Astrocyte (in vitro differentiated cells and primary cell): ENCODE measurements around the gene GALNT2. TPM values are rescaled to one million over a fixed set of nuclear protein-coding genes. Genes with fewer than 3 reads are reported as not detected.

Source experiments
- DNase-seq: peaks from one replicate; pipeline ENCODE4 v3.0.0-alpha.2; 2010; ENCODE audit warnings: low read depth
- FAIRE-seq: peaks from 2 replicates; lab custom pipeline; 2011; peaks lifted over from hg19 to GRCh38; lab: Jason Lieb, UNC
- H2AFZ ChIP-seq: 2 replicates; pipeline ENCODE4 v1.6.0; 2012; ENCODE audit warnings: low read depth, low read length, inconsistent platforms
- H3K27ac ChIP-seq: 2 replicates; pipeline ENCODE4 v1.5.1; 2011; ENCODE audit warnings: low read depth, low read length, inconsistent platforms
- H3K27me3 ChIP-seq: 2 replicates; pipeline ENCODE4 v1.6.0; 2011; ENCODE audit warnings: low read length, inconsistent platforms; ENCODE audit not compliant: insufficient read depth
- H3K36me3 ChIP-seq: 2 replicates; pipeline ENCODE4 v1.5.1; 2011; ENCODE audit warnings: low read length, inconsistent platforms; ENCODE audit not compliant: insufficient read depth
- H3K4me1 ChIP-seq: 2 replicates; pipeline ENCODE4 v1.5.1; 2011; ENCODE audit warnings: low read length, inconsistent platforms; ENCODE audit not compliant: insufficient read depth
- H3K4me2 ChIP-seq: 2 replicates; pipeline ENCODE4 v1.6.0; 2012; ENCODE audit warnings: low read length, inconsistent platforms
- H3K4me3 ChIP-seq: 2 replicates; pipeline ENCODE4 v1.5.1; 2011; ENCODE audit warnings: low read depth, mild to moderate bottlenecking, low read length, inconsistent platforms; ENCODE audit not compliant: insufficient read depth
- H3K79me2 ChIP-seq: 2 replicates; pipeline ENCODE4 v1.6.0; 2012; ENCODE audit warnings: mild to moderate bottlenecking, low read length, inconsistent platforms; ENCODE audit not compliant: insufficient read depth
- H3K9ac ChIP-seq: 2 replicates; pipeline ENCODE4 v1.6.0; 2012; ENCODE audit warnings: mild to moderate bottlenecking, low read length, inconsistent platforms
- H3K9me3 ChIP-seq: 2 replicates; pipeline ENCODE4 v1.5.1; 2012; ENCODE audit warnings: low read depth, mild to moderate bottlenecking, low read length, inconsistent platforms; ENCODE audit not compliant: insufficient read depth
- H4K20me1 ChIP-seq: 2 replicates; pipeline ENCODE4 v1.6.0; 2012; ENCODE audit warnings: low read length, inconsistent platforms; ENCODE audit not compliant: insufficient read depth
- H3K27ac Mint-ChIP-seq: one replicate; pipeline ENCODE4 v1.8.0; 2021; ENCODE audit warnings: mild to moderate bottlenecking, mixed read lengths; ENCODE audit not compliant: unreplicated experiment
- H3K27me3 Mint-ChIP-seq: one replicate; pipeline ENCODE4 v1.8.0; 2021; ENCODE audit warnings: low read depth, mixed read lengths; ENCODE audit not compliant: unreplicated experiment
- H3K36me3 Mint-ChIP-seq: one replicate; pipeline ENCODE4 v1.8.0; 2021; ENCODE audit warnings: low read depth, mixed read lengths; ENCODE audit not compliant: unreplicated experiment
- H3K4me1 Mint-ChIP-seq: one replicate; pipeline ENCODE4 v1.8.0; 2021; ENCODE audit warnings: low read depth, mixed read lengths; ENCODE audit not compliant: unreplicated experiment
- H3K4me3 Mint-ChIP-seq: one replicate; pipeline ENCODE4 v1.8.0; 2021; ENCODE audit warnings: mild to moderate bottlenecking, moderate library complexity, mixed read lengths; ENCODE audit not compliant: unreplicated experiment
- H3K9me3 Mint-ChIP-seq: one replicate; pipeline ENCODE4 v1.8.0; 2021; ENCODE audit warnings: mild to moderate bottlenecking, mixed read lengths; ENCODE audit not compliant: unreplicated experiment
- EZH2 ChIP-seq: IDR thresholded peaks from 2 replicates; pipeline ENCODE4 v1.6.1; 2012; ENCODE audit warnings: mild to moderate bottlenecking, low read length, inconsistent platforms; ENCODE audit not compliant: insufficient read depth
- total RNA-seq: library from RNA; stranded (reverse); gene quantifications from 2 replicates; pipeline ENCODE4 v1.2.1, GENCODE V29; 2021
- TF ChIP-seq, protein P1 (sequence below): IDR thresholded peaks from 2 replicates; pipeline ENCODE4 v1.5.1; 2011; ENCODE audit warnings: low read depth, mild to moderate bottlenecking, inconsistent platforms, low read length, moderate library complexity; ENCODE audit not compliant: insufficient read depth

The GALNT2 gene
- total RNA-seq, 1 donor from 2014 or later: 507 TPM

DNA sequence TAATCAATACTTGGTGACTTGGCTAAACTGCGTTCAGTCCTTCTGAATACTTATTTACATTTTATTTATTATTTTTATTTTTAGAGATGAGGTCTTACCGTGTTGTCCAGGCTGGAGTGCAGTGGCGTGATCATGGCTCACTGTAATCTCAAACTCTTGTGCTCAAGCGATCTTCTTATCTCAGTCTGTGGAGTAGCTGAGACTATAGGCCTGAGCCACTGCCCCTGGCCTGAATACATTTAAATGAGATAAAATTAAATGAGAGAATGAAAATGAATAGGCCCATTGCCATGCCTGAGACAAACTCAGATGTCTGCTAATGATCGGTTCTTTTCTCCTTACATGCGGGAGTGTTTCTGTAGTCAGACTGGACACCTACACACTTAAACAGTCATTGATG lies 86.0 kb downstream of the GALNT2 start:
- FAIRE-seq (no peak), DNase-seq (no peak)
- Histone ChIP-seq H3K9me3 (no peaks in the 10 kb centered on the region), H3K4me1 (peaks cover 23% of the 10 kb centered on the region), H3K4me2 (peak overlapping the region; percentile 63), H3K9ac (peak overlapping the region; percentile 39), H3K27me3 (no peaks in the 10 kb centered on the region), H4K20me1 (peaks cover 78% of the 10 kb centered on the region), H2AFZ (no peak overlapping the region), H3K36me3 (no peaks in the 10 kb centered on the region), H3K4me3 (no peak overlapping the region), H3K27ac (no peak overlapping the region), H3K79me2 (peaks cover 92% of the 10 kb centered on the region)
- no peak for TF ChIP-seq EZH2
- TF ChIP-seq, protein P1, sequence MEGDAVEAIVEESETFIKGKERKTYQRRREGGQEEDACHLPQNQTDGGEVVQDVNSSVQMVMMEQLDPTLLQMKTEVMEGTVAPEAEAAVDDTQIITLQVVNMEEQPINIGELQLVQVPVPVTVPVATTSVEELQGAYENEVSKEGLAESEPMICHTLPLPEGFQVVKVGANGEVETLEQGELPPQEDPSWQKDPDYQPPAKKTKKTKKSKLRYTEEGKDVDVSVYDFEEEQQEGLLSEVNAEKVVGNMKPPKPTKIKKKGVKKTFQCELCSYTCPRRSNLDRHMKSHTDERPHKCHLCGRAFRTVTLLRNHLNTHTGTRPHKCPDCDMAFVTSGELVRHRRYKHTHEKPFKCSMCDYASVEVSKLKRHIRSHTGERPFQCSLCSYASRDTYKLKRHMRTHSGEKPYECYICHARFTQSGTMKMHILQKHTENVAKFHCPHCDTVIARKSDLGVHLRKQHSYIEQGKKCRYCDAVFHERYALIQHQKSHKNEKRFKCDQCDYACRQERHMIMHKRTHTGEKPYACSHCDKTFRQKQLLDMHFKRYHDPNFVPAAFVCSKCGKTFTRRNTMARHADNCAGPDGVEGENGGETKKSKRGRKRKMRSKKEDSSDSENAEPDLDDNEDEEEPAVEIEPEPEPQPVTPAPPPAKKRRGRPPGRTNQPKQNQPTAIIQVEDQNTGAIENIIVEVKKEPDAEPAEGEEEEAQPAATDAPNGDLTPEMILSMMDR: no peak
- no peaks in the 10 kb centered on the region for H3K27me3 Mint-ChIP-seq
- H3K27ac Mint-ChIP-seq: no peak overlapping the region
- H3K4me1 Mint-ChIP-seq: peaks cover 72% of the 10 kb centered on the region
- no peak overlapping the region for H3K4me3 Mint-ChIP-seq
- H3K36me3 Mint-ChIP-seq: peaks cover 10% of the 10 kb centered on the region
- H3K9me3 Mint-ChIP-seq: no peaks in the 10 kb centered on the region

DNA sequence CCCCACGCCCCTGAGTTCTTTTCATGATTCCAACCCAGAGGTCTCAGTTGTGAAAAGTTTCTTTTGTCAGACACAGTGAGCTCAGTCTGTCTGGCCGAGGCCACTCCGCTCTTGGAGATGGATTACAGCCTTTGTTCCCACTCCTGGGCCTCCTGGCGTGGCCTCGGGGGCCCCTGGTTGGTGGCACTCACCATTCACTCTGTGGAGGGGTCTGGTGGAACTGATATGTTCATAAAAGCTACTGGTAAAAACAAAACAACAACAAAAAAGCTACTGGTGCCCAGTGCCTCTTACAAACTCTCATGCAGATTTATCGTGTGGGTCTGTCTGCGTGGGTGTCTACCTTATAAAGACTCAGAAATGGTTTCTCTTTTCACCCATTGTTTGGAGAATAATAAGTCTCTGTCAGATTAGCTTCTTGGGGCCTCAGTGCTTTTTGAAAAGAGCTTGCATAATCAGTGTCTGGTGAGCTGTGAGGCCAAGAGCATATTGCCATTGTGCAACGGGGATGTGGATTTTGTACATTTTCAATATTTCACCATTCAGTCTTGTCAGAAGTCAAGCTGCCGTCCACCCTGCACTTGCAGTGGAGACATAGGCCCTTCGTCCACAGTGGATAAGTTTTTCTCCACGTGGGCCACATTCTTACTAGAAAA lies 86.7 kb downstream of the GALNT2 start:
- H4K20me1 ChIP-seq: peaks cover 82% of the 10 kb centered on the region
- H3K9me3 Mint-ChIP-seq: no peaks in the 10 kb centered on the region
- no peak overlapping the region for H3K4me3 ChIP-seq
- peaks cover 10% of the 10 kb centered on the region for H3K36me3 Mint-ChIP-seq
- no peak for FAIRE-seq
- peaks cover 28% of the 10 kb centered on the region for H3K4me1 ChIP-seq
- peak; percentile 72 for DNase-seq
- no peak overlapping the region for H2AFZ ChIP-seq
- H3K27me3 ChIP-seq: no peaks in the 10 kb centered on the region
- H3K4me3 Mint-ChIP-seq: peak overlapping the region; percentile 41
- peaks cover 76% of the 10 kb centered on the region for H3K4me1 Mint-ChIP-seq
- peak overlapping the region; percentile 8 for H3K27ac ChIP-seq
- no peak for TF ChIP-seq EZH2
- TF ChIP-seq, protein P1: no peak
- no peaks in the 10 kb centered on the region for H3K36me3 ChIP-seq
- peak overlapping the region; percentile 36 for H3K27ac Mint-ChIP-seq
- peak overlapping the region; percentile 39 for H3K9ac ChIP-seq
- H3K27me3 Mint-ChIP-seq: no peaks in the 10 kb centered on the region
- peaks cover 94% of the 10 kb centered on the region for H3K79me2 ChIP-seq
- H3K4me2 ChIP-seq: peak overlapping the region; percentile 63
- H3K9me3 ChIP-seq: no peaks in the 10 kb centered on the region

DNA sequence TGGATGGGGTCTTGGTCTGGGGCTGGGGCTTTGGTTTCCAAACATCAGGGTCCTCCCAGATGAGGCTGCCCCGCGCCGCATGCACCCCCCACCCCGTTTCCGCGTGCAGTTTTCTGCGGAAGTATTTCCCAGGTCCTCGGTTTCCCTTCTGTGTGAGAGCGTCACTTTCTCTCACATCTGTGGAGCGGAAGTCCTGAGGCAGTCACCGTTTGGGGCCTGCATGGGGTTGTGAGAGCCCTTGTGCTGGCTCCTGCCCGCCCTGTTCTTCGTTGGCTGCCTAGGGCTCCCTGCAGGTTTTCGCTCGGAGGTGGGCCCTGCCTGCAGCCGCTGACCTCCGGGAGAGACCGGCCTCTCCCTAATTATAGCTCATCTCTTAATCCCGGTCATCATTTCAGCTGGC lies 88.0 kb downstream of the GALNT2 start:
- no peak overlapping the region for H3K9ac ChIP-seq
- TF ChIP-seq EZH2: no peak
- TF ChIP-seq, protein P1: no peak
- no peaks in the 10 kb centered on the region for H3K9me3 Mint-ChIP-seq
- no peak overlapping the region for H3K27ac ChIP-seq
- H3K79me2 ChIP-seq: peaks cover 94% of the 10 kb centered on the region
- no peaks in the 10 kb centered on the region for H3K9me3 ChIP-seq
- H3K27me3 Mint-ChIP-seq: no peaks in the 10 kb centered on the region
- H3K4me2 ChIP-seq: no peak overlapping the region
- H4K20me1 ChIP-seq: peaks cover 82% of the 10 kb centered on the region
- peaks cover 12% of the 10 kb centered on the region for H3K36me3 Mint-ChIP-seq
- FAIRE-seq: no peak
- H3K4me1 Mint-ChIP-seq: peaks cover 80% of the 10 kb centered on the region
- no peak overlapping the region for H3K4me3 Mint-ChIP-seq
- H3K4me3 ChIP-seq: no peak overlapping the region
- DNase-seq: no peak
- H3K27ac Mint-ChIP-seq: no peak overlapping the region
- H3K36me3 ChIP-seq: no peaks in the 10 kb centered on the region
- peaks cover 26% of the 10 kb centered on the region for H3K4me1 ChIP-seq
- H2AFZ ChIP-seq: no peak overlapping the region
- no peaks in the 10 kb centered on the region for H3K27me3 ChIP-seq
